Memory B cell (primary cell): Measurements from ENCODE around the gene RPRD1B.

Source experiments
- ATAC-seq: fragments of 150-1000 bp; cut with Tn5 transposase; 2 replicates; pipeline ENCODE4 v1.10.0; 2021; ENCODE audit warnings: low read depth, mild to moderate bottlenecking, moderate library complexity
- DNase-seq, 2 donors: peaks; one replicate each; pipeline ENCODE4 v3.0.0; 2022; ENCODE audit warnings: low spot score in 2 of 2
- H3K27ac Mint-ChIP-seq: one replicate; pipeline ENCODE4 v1.8.0; 2022; ENCODE audit warnings: mild to moderate bottlenecking, moderate library complexity, mixed read lengths
- H3K27me3 Mint-ChIP-seq: one replicate; pipeline ENCODE4 v1.8.0; 2022; ENCODE audit warnings: mixed read lengths
- H3K36me3 Mint-ChIP-seq: one replicate; pipeline ENCODE4 v1.8.0; 2022; ENCODE audit warnings: mild to moderate bottlenecking, mixed read lengths
- H3K4me1 Mint-ChIP-seq: one replicate; pipeline ENCODE4 v1.8.0; 2022; ENCODE audit warnings: mixed read lengths
- H3K4me3 Mint-ChIP-seq: one replicate; pipeline ENCODE4 v1.8.0; 2022; ENCODE audit warnings: mild to moderate bottlenecking, moderate library complexity, mixed read lengths
- H3K9me3 Mint-ChIP-seq: one replicate; pipeline ENCODE4 v1.8.0; 2022; ENCODE audit warnings: mixed read lengths

RPRD1B gene, protein sequence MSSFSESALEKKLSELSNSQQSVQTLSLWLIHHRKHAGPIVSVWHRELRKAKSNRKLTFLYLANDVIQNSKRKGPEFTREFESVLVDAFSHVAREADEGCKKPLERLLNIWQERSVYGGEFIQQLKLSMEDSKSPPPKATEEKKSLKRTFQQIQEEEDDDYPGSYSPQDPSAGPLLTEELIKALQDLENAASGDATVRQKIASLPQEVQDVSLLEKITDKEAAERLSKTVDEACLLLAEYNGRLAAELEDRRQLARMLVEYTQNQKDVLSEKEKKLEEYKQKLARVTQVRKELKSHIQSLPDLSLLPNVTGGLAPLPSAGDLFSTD

DNA sequence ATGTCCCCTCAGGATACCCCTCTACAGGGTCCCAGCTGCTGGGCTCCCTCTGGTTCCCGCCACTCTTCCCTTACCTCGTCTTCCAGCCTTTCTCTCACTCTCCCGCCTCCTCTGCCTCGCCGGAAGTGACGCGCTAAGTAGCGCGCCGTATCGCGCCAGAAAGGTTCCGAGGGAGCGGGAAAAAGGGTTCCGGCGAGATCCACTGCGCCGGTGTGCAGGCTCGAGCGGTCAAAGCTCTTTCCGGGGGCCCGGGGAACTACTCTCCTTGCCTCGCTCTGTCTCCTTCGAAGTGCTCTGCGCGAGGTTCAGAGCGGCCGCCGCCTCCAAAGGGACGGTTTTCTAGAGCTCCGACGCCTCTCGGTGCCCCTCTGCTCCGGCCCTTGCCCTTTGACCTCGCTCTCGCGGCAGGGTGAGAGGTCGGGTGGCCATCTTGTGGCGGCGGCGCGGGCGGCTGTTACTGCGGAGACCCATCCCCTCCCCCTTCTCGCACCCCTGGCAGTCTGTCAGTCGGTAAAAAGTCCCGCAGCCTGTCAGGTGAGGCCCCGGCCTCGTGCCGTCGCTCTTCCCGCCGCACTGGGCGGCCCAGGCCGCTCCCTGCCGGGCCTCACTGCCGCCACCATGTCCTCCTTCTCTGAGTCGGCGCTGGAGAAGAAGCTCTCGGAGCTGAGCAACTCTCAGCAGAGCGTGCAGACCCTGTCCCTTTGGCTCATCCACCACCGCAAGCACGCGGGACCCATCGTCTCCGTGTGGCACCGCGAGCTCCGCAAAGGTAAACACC lies at the start of gene RPRD1B, which contains the start of gene TTI1:
TSS of gene RPRD1B (plus strand) at position 417 of the 778 bp plus-strand sequence. CDS start at position 619, 202 bp downstream.
TSS of gene TTI1 (minus strand) at position 127 of the 778 bp plus-strand sequence. CDS start 19,640 bp downstream, outside the sequence.
- ATAC-seq (peak; percentile 89), DNase-seq (peak; percentile 84 to 89)
- Mint-ChIP-seq H3K4me1 (peaks cover 42% of the 10 kb centered on the region), H3K9me3 (peaks cover 3% of the 10 kb centered on the region), H3K36me3 (peaks cover 17% of the 10 kb centered on the region), H3K4me3 (peak within 1 kb of the TSS; percentile 95), H3K27me3 (no peaks in the 10 kb centered on the region), H3K27ac (peak within 1 kb of the TSS; percentile 91)

DNA sequence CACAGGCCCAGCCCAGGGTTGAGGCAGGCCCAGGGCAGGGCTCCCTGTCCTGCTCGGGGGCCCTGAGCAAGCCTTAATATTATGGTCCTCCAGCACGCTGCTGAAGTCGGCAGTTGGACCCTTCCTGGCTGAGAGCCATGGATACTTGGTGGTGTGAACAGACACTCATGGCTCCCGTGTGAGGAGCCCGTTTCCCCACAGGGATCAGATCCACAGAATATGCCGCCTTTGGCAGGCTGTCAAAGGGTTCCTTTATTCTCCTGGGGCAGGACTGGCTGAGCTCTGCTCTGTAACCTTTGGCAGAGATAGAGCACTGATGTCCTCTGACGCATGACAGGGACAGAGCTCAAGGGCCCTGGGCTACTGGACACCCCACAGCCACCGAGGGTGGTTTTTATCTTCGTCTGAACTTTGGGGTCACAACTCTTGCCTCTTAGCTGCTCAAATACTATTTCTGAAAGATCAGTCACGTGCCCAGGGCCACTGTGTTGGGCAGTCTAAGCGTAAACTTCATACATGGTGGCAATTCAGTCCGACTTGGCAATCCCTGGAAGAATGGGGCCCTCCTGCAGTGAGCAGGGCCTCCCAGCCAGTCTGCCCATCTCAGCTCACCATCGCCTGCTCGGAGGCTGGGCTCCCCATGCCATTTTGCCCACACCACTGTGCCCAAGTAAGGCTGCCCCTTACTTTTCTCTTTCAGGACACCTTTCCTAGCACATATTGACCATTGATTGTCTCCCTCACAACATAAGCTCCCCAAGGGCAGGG lies 49.3 kb upstream of the RPRD1B start:
- no peaks in the 10 kb centered on the region for H3K27me3 Mint-ChIP-seq
- no peaks in the 10 kb centered on the region for H3K4me1 Mint-ChIP-seq
- DNase-seq (no peak), ATAC-seq (no peak)
- peaks cover 39% of the 10 kb centered on the region for H3K36me3 Mint-ChIP-seq
- H3K27ac Mint-ChIP-seq, result no peak overlapping the region
- H3K4me3 Mint-ChIP-seq, result no peak overlapping the region
- H3K9me3 Mint-ChIP-seq, result no peaks in the 10 kb centered on the region

DNA sequence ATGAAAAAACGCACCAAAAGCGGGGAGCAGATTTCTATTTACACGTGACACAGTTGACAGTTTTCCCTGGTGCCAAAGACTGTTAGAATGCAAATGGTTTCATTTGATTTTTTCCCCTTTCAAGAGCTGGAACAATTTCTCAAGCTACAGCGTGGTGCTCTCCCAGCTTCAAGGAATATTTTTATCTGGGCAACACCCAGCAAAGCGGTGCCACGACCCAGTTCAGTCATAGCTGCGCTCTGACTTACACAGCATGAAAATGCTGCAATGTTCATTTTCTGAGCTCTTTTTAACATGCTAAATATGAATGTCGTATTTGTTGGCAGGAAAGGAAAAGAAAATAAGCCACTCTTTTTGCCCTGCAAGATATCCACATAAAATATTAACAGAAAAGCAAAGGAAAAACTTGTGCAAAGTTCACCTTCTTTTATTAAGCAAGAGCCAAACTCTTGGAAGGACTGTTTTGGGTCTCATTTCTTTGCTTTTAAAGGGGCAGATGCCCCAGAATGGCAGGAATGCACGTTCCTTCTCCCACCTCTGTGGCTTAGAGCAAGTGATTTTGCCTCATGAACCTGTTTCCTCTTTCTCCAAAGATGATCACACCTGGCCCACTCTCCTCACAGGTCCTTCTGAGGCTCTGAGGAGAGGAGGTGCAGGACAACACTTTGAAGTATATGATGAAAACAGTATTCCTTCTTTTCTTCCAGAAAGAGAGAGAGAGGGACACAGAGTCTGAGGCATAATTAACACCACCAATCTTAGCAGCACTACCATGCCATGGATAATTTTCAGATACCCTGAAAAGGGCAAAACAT lies 47.3 kb upstream of the RPRD1B start:
- DNase-seq, result no peak
- Mint-ChIP-seq H3K4me1 (peaks cover 9% of the 10 kb centered on the region), H3K27me3 (no peaks in the 10 kb centered on the region), H3K9me3 (no peaks in the 10 kb centered on the region), H3K27ac (no peak overlapping the region), H3K36me3 (peaks cover 39% of the 10 kb centered on the region), H3K4me3 (no peak overlapping the region)
- no peak for ATAC-seq

DNA sequence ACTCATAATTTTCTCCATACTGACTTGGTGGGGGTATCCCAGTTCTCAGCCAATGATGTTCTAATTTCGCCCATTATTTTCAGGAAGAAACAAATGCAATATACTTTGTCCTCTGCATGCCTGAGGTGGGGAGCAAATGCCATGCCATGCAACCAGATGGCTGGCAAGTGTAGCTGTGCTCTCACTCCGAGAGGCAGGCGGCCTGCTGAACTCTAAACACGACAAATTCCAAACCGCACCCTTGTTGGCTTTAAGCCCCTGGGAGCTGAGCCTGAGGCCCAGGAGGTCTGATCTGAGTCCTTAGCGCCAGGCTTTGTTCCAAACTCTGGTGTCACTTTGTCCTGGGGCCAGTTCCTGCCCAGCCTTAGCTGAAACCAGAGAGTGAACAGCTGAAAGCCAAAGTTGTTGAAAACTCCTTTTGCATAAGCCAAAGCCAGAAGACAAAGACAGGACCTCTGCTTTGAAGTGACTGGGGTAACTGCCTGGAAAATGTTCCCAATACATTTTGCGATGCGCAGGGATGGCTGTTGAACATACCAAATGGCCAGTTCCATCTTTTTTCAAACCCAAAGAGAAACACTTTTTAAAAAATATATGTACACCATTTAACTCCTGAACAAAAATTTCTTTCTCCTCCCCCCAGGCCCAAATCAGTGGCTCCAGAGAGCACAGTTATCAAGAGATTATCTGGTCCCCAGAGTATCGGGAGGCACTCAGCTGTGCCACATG lies 46.5 kb upstream of the RPRD1B start:
- ATAC-seq (no peak), DNase-seq (no peak)
- Mint-ChIP-seq H3K9me3 (no peaks in the 10 kb centered on the region), H3K36me3 (peaks cover 33% of the 10 kb centered on the region), H3K27me3 (no peaks in the 10 kb centered on the region), H3K27ac (no peak overlapping the region), H3K4me1 (peaks cover 11% of the 10 kb centered on the region), H3K4me3 (no peak overlapping the region)

DNA sequence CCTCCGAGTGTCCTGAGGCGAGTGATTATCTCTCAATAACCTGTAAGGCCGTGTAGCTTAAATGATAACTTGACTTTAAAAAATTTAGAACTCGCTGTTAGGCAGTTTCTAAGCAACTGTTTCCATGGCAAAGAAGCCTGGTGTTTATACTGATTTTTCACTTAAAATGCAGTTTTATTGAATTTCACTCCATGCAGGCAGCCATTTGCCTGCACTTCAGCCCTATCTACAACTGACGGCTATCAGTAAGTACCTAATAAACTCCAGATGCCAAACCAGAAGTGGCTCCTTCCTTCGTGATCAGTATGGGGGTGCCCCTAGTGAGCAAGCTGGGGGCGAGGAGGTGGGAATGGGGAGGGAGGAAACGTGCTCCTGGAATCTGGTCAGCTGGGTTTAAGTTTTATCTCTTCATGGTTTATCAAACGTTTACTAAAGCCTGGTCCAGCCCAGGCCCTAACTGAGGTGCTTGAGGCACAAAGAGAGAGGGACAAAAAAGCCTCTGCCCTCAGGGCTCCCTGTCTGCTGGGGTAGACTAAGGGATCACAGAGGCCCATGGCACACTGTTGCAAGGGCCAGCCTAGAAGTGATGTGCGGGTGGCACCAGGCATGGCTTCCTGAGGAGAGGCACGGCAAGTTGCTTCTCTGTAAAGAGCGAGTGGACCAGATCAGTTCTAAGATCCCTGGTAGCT lies 45.8 kb upstream of the RPRD1B start:
- H3K36me3 Mint-ChIP-seq, result peaks cover 28% of the 10 kb centered on the region
- H3K9me3 Mint-ChIP-seq, result no peaks in the 10 kb centered on the region
- H3K27ac Mint-ChIP-seq, result no peak overlapping the region
- ATAC-seq, result no peak
- H3K4me3 Mint-ChIP-seq, result no peak overlapping the region
- peaks cover 11% of the 10 kb centered on the region for H3K4me1 Mint-ChIP-seq
- no peak for DNase-seq
- H3K27me3 Mint-ChIP-seq, result no peaks in the 10 kb centered on the region

DNA sequence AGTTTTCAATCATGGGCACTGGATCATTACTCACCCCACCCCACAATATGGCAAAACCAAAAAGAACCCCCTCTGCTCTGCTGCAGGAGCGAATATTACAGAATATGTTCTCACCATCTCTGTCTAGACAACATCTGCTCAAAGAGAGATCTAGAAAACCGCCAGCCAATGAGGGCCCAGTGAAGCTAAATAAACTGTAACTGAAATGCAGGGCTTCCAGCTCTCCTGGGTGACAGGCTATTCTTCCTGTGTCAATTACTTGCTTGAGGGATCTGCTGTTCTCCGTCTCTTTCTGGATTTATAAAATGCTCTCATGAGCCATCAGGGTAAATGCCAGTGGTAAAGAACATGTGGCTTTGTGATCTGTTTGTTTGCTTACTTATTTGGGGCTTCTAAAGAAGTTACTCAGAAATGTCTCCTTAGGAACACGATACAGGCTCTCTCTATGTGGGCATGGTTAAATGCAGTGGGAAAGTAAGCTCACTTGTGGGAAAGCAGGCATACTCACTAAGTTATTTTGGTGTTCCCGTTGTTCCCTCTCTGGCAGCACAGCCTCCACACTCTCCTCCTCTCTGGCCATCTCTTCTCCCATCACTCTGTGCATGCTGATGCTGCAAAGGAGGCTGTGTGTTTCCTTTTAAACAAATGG lies 45.1 kb upstream of the RPRD1B start:
- H3K27ac Mint-ChIP-seq, result peak overlapping the region; percentile 70
- H3K27me3 Mint-ChIP-seq, result no peaks in the 10 kb centered on the region
- H3K4me3 Mint-ChIP-seq, result no peak overlapping the region
- ATAC-seq (no peak), DNase-seq (no peak)
- H3K4me1 Mint-ChIP-seq, result peaks cover 11% of the 10 kb centered on the region
- no peaks in the 10 kb centered on the region for H3K9me3 Mint-ChIP-seq
- H3K36me3 Mint-ChIP-seq, result peaks cover 22% of the 10 kb centered on the region

DNA sequence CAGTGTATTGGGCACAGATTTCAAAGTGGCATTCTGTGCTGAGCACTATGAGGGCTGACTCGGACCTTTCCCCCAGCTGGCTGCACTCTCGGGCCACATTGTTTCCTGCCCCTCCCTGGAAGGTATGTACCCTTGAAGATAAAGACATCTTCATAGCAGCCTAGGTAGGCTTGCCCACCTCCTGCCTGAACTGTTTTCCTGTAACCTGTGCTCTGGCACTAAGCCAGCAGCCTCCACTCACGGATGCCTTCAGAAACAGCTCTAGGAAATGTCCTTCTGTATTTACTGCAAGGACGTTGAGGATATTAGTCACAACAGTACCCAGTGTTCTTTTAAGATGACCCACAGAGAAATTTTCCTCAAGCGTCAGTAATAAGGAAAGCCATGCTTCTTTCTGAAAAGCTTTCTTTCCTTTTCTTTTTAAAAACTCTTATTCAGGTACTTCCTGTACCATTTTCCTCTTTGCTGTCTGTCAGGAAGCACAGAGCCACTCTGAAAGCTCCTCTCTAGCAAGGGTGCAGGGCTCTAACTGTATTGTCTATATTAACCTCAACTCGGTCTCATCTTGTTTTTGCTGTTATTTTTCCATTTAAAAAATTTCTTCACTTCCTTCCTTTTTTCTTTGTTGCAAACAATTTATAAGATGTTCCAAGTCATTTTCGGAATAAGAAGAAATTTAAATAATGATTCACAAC lies 43.8 kb upstream of the RPRD1B start:
- H3K9me3 Mint-ChIP-seq, result no peaks in the 10 kb centered on the region
- DNase-seq (no peak), ATAC-seq (no peak)
- peak overlapping the region; percentile 66 for H3K27ac Mint-ChIP-seq
- no peak overlapping the region for H3K4me3 Mint-ChIP-seq
- peaks cover 21% of the 10 kb centered on the region for H3K36me3 Mint-ChIP-seq
- peaks cover 11% of the 10 kb centered on the region for H3K4me1 Mint-ChIP-seq
- H3K27me3 Mint-ChIP-seq, result no peaks in the 10 kb centered on the region

DNA sequence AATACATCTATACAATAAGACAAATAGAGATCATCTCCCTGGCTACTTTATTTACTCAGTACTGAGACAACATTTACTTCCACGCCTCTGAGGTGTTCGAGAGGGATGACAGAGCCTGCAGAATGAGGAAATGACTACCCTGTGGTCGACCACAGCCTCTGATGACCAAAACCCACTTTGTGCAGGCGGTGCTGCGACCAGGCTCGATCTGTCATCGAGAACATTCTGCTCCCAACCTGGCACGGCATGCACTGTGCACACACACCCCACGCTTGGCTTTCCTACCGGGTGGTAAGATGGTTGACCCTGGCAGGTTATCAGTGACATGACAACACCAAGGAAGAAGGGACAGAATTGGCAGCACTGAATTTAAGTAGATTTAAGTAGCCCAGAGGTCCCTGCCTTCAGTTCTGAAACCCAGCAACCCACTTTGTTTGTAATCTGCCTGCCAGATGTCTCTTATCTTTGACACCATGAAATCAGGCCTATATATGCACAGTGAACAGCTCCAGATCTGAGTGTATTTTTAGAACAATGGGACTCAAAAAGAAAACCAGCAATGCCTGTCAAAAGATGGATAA lies 42.9 kb upstream of the RPRD1B start:
- DNase-seq (peak; percentile 41 to 53), ATAC-seq (peak; percentile 97)
- peaks cover 11% of the 10 kb centered on the region for H3K4me1 Mint-ChIP-seq
- H3K27me3 Mint-ChIP-seq, result no peaks in the 10 kb centered on the region
- H3K27ac Mint-ChIP-seq, result peak overlapping the region; percentile 66
- H3K9me3 Mint-ChIP-seq, result no peaks in the 10 kb centered on the region
- H3K36me3 Mint-ChIP-seq, result peaks cover 26% of the 10 kb centered on the region
- H3K4me3 Mint-ChIP-seq, result no peak overlapping the region

DNA sequence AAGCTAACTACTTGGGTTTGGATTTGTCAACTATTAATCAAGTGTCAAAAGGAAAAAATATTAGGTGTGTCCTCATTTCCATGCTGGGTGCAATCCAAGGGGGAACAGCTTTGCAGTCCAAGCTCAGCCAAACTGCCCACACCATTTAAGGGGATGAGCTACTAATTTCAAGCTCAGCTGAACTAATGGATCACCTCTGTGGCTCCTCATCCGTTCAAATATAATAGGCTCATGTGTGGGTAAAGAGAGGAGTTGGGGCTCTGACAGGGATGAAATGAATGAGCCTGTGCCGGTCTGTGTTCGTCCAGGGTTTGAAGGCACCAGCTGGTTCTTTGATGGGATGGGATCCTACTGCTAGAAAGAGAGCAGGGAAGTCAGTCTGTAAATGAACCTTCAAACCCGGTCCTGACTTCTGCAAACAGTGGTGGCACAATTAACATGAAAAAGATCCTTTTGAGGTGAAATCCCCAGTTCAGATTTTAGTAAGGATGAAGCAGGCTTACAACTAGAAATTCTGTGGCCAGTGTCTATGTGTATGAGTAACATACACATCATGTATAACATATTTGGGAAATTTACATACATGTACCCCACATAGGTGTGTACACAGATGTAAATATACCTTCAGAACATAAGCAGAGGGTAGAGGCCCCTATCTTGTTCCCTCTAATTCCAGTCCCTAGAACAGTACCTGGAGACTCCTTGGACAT lies 42.2 kb upstream of the RPRD1B start:
- no peak for DNase-seq
- Mint-ChIP-seq H3K9me3 (no peaks in the 10 kb centered on the region), H3K4me1 (peaks cover 11% of the 10 kb centered on the region), H3K27me3 (no peaks in the 10 kb centered on the region), H3K36me3 (peaks cover 32% of the 10 kb centered on the region), H3K4me3 (no peak overlapping the region), H3K27ac (peak overlapping the region; percentile 66)
- no peak for ATAC-seq

DNA sequence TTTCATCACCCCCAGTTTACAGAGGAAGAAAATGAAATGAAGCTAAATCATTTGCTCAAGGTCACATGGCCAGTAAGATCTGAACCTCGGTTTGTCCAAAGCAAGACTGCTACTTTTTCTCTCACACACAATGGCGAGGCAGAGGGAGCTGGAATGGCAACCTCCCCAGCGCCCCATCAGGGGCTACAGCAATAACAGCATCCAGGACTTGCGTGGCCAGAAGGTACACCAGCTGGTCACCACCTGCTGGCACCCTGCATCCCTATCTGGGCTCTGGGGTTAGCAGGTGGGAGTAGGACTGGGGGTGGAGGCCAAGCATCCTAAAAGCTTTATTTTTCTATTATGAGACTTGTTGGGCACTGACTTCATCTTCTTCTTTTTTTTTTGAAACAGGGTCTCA lies 41.6 kb upstream of the RPRD1B start:
- Mint-ChIP-seq H3K36me3 (peaks cover 36% of the 10 kb centered on the region), H3K4me1 (peaks cover 11% of the 10 kb centered on the region), H3K4me3 (no peak overlapping the region), H3K27me3 (no peaks in the 10 kb centered on the region), H3K9me3 (no peaks in the 10 kb centered on the region), H3K27ac (no peak overlapping the region)
- ATAC-seq (no peak), DNase-seq (no peak)

DNA sequence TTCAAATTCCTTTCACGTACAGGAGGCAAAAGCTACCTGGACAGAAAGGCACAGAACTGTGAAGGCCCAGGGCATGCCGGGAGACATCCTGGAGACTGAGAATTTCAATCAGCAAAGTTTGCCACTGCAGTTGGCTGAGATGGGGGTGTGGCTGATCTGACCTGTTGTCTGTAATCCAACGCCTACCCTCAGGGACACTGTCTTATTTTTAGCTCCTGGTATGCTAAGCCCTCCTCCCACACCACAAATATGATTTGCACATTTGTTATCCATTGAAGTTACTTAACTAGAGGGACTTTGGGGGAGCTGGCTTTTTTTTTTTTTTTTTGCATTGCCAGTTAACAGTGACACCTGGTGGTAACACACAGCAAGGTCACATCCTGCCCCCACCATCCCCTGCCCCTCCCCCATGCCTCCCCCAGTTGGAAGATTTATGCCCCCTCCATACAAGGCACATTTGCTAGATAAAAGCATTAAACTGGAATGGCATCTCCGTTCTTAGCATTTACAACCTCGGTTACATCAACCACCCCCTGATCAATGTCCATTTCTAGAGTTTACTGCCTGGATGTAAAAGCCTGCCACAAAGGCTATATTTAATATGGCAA lies 40.6 kb upstream of the RPRD1B start:
- Mint-ChIP-seq H3K4me1 (peaks cover 11% of the 10 kb centered on the region), H3K9me3 (no peaks in the 10 kb centered on the region), H3K27ac (no peak overlapping the region), H3K36me3 (peaks cover 39% of the 10 kb centered on the region), H3K4me3 (no peak overlapping the region), H3K27me3 (no peaks in the 10 kb centered on the region)
- ATAC-seq (peak; percentile 10), DNase-seq (peak; percentile 21 to 23)
